HEK293T (cell line): ENCODE measurements around the gene IGSF3.

Experiments
- ARNT ChIP-seq: fragments of 450-650 bp; IDR thresholded peaks from 2 replicates; pipeline ENCODE4 v1.6.1; 2017; ENCODE audit warnings: mild to moderate bottlenecking
- BHLHE40 ChIP-seq: fragments of 450-650 bp; IDR thresholded peaks from 2 replicates; pipeline ENCODE4 v1.6.1; 2016; ENCODE audit warnings: mild to moderate bottlenecking, moderate library complexity, borderline replicate concordance
- ELF4 ChIP-seq: fragments of 450-650 bp; IDR thresholded peaks from 2 replicates; pipeline ENCODE4 v1.6.1; 2017; ENCODE audit warnings: antibody characterized with exemption
- FOXA1 ChIP-seq: fragments of 450-650 bp; IDR thresholded peaks from 2 replicates; pipeline ENCODE4 v1.6.1; 2016; ENCODE audit warnings: mild to moderate bottlenecking
- NFRKB ChIP-seq: fragments of 450-650 bp; IDR thresholded peaks from 2 replicates; pipeline ENCODE4 v1.6.1; 2016; ENCODE audit warnings: mild to moderate bottlenecking, moderate library complexity
- PKNOX1 ChIP-seq: fragments of 450-650 bp; IDR thresholded peaks from 2 replicates; pipeline ENCODE4 v1.6.1; 2016
- SUZ12 ChIP-seq: fragments of 450-650 bp; IDR thresholded peaks from 2 replicates; pipeline ENCODE4 v1.6.1; 2016; ENCODE audit warnings: mild to moderate bottlenecking

DNA sequence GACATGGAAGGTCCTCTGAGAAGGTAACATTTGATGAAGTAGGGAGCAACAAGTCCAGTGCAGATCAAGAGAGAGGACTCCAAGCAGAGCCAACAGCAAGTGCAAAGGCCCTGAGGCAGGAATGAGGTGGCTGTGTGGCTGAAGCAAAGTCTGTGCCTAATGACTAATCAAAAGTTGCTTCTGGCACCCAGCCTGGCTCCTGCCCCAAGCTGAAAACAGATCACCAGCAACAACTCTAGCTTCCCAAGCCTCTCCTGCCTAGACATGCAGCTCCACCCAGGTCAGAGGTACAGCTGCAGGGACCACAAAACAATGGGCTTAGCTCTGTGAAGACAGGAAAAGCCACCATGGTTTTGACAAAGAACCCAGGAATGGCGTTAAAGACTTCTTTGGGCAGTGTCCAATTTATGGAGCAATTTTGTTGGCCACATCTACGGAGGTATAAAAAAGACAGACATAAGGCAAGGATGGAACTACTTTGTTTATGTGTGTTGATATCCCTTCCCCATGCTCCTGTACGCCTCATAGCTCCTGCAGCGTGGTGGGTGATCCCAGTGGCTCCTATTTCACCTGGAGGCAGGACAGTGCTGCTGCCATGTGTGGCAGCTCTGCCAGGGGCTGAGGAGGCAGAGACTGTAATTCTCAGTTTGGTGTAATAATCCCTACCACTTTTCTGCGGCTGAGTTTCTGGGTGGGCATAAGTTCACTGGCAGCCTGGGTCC lies 26.4 kb upstream of the IGSF3 start:
- TF ChIP-seq BHLHE40 (no peak), PKNOX1 (no peak), ARNT (no peak), SUZ12 (no peak), FOXA1 (no peak), ELF4 (no peak), NFRKB (no peak)
